Measurements from ENCODE around the gene DYNC2LI1.

Gene DYNC2LI1

GRCh38 chr2:43764086-43764705 lies 9.6 kb upstream of the DYNC2LI1 start:
- Histone ChIP-seq H3K27me3 (ENCODE audit: insufficient read depth, low read length) (no peaks in the 10 kb centered on the region), H3K4me1 (ENCODE audit: insufficient read depth, low read length) (no peaks in the 10 kb centered on the region), H3K9me3 (ENCODE audit: insufficient read depth, low read depth, low read length) (no peaks in the 10 kb centered on the region), H3K36me3 (ENCODE audit: insufficient read depth, low read length) (no peaks in the 10 kb centered on the region), H3K27ac (ENCODE audit: low read depth, low read length) (no peak overlapping the region), H3K4me3 (ENCODE audit: low read length) (no peak overlapping the region), H3K9ac (ENCODE audit: low read depth, low read length) (no peak overlapping the region)
- 87% methylated on average over 1 of the region's 1 CpG for WGBS

DNA sequence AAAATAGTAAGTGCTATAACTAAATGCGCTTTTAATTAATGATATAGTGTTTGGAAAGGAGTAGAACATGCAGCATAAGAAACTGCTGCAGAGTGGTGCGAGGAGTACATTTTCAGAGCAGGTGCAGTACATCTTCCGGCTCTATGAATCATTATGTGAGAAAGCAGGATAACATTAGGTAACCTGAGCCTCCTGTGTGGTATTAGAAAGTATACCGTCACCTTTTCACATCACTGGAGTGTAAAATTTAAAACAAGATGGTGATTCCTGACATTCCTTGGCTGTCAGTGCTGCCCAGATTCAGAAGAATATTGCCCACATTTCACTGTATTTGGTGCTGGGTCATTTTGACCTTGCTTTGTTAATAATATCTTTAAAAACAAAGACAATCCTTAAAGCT lies 7.8 kb upstream of the DYNC2LI1 start:
- Histone ChIP-seq H3K27ac (ENCODE audit: low read depth, low read length) (no peak overlapping the region), H3K36me3 (ENCODE audit: insufficient read depth, low read length) (no peaks in the 10 kb centered on the region), H3K27me3 (ENCODE audit: insufficient read depth, low read length) (no peaks in the 10 kb centered on the region), H3K4me1 (ENCODE audit: insufficient read depth, low read length) (no peaks in the 10 kb centered on the region), H3K9ac (ENCODE audit: low read depth, low read length) (no peak overlapping the region), H3K9me3 (ENCODE audit: insufficient read depth, low read depth, low read length) (no peaks in the 10 kb centered on the region), H3K4me3 (ENCODE audit: low read length) (no peak overlapping the region)
- WGBS, result 92% methylated on average over 4 of the region's 4 CpGs

GRCh38 chr2:43774617-43775016 lies 778 bp downstream of the DYNC2LI1 start:
- Histone ChIP-seq H3K9me3 (ENCODE audit: insufficient read depth, low read depth, low read length) (no peaks in the 10 kb centered on the region), H3K27ac (ENCODE audit: low read depth, low read length) (no peak overlapping the region), H3K36me3 (ENCODE audit: insufficient read depth, low read length) (no peaks in the 10 kb centered on the region), H3K27me3 (ENCODE audit: insufficient read depth, low read length) (no peaks in the 10 kb centered on the region), H3K4me3 (ENCODE audit: low read length) (peak overlapping the region; percentile 88), H3K4me1 (ENCODE audit: insufficient read depth, low read length) (no peaks in the 10 kb centered on the region), H3K9ac (ENCODE audit: low read depth, low read length) (peak overlapping the region; percentile 64; the same call in 1 of the 2 replicates)
- 57% methylated on average over 7 of the region's 7 CpGs for WGBS

- WGBS, result 89% methylated on average over 1 of the region's 1 CpG
- Histone ChIP-seq H3K9ac (ENCODE audit: low read depth, low read length) (no peak overlapping the region), H3K4me1 (ENCODE audit: insufficient read depth, low read length) (no peaks in the 10 kb centered on the region), H3K27me3 (ENCODE audit: insufficient read depth, low read length) (no peaks in the 10 kb centered on the region), H3K27ac (ENCODE audit: low read depth, low read length) (no peak overlapping the region), H3K4me3 (ENCODE audit: low read length) (no peak overlapping the region), H3K36me3 (ENCODE audit: insufficient read depth, low read length) (no peaks in the 10 kb centered on the region), H3K9me3 (ENCODE audit: insufficient read depth, low read depth, low read length) (no peaks in the 10 kb centered on the region)
Observed at GRCh38 chr2:43776324-43776723, 2.5 kb downstream of the DYNC2LI1 start.

- no peak overlapping the region for H3K27ac ChIP-seq (ENCODE audit: low read depth, low read length)
- H3K4me1 ChIP-seq (ENCODE audit: insufficient read depth, low read length), result no peaks in the 10 kb centered on the region
- no peaks in the 10 kb centered on the region for H3K36me3 ChIP-seq (ENCODE audit: insufficient read depth, low read length)
- H3K9ac ChIP-seq (ENCODE audit: low read depth, low read length), result no peak overlapping the region
- no peaks in the 10 kb centered on the region for H3K27me3 ChIP-seq (ENCODE audit: insufficient read depth, low read length)
- no peak overlapping the region for H3K4me3 ChIP-seq (ENCODE audit: low read length)
- WGBS, result 95% methylated on average over 7 of the region's 8 CpGs
- H3K9me3 ChIP-seq (ENCODE audit: insufficient read depth, low read depth, low read length), result no peaks in the 10 kb centered on the region
Observed at GRCh38 chr2:43777306-43777926, 3.6 kb downstream of the DYNC2LI1 start.

GRCh38 chr2:43778233-43778632 lies 4.4 kb downstream of the DYNC2LI1 start:
- H3K4me3 ChIP-seq (ENCODE audit: low read length), result no peak overlapping the region
- 95% methylated on average over 8 of the region's 8 CpGs for WGBS
- no peak overlapping the region for H3K27ac ChIP-seq (ENCODE audit: low read depth, low read length)
- H3K9ac ChIP-seq (ENCODE audit: low read depth, low read length), result no peak overlapping the region
- no peaks in the 10 kb centered on the region for H3K9me3 ChIP-seq (ENCODE audit: insufficient read depth, low read depth, low read length)
- H3K36me3 ChIP-seq (ENCODE audit: insufficient read depth, low read length), result no peaks in the 10 kb centered on the region
- no peaks in the 10 kb centered on the region for H3K4me1 ChIP-seq (ENCODE audit: insufficient read depth, low read length)
- H3K27me3 ChIP-seq (ENCODE audit: insufficient read depth, low read length), result no peaks in the 10 kb centered on the region

- Histone ChIP-seq H3K9ac (ENCODE audit: low read depth, low read length) (no peak overlapping the region), H3K27ac (ENCODE audit: low read depth, low read length) (no peak overlapping the region), H3K4me1 (ENCODE audit: insufficient read depth, low read length) (no peaks in the 10 kb centered on the region), H3K4me3 (ENCODE audit: low read length) (no peak overlapping the region), H3K9me3 (ENCODE audit: insufficient read depth, low read depth, low read length) (no peaks in the 10 kb centered on the region), H3K27me3 (ENCODE audit: insufficient read depth, low read length) (no peaks in the 10 kb centered on the region), H3K36me3 (ENCODE audit: insufficient read depth, low read length) (no peaks in the 10 kb centered on the region)
Observed at GRCh38 chr2:43787895-43788294, 14.1 kb downstream of the DYNC2LI1 start.

- Histone ChIP-seq H3K4me1 (ENCODE audit: insufficient read depth, low read length) (no peaks in the 10 kb centered on the region), H3K4me3 (ENCODE audit: low read length) (no peak overlapping the region), H3K27ac (ENCODE audit: low read depth, low read length) (no peak overlapping the region), H3K9me3 (ENCODE audit: insufficient read depth, low read depth, low read length) (no peaks in the 10 kb centered on the region), H3K27me3 (ENCODE audit: insufficient read depth, low read length) (no peaks in the 10 kb centered on the region), H3K36me3 (ENCODE audit: insufficient read depth, low read length) (no peaks in the 10 kb centered on the region), H3K9ac (ENCODE audit: low read depth, low read length) (no peak overlapping the region)
- WGBS, result 93% methylated on average over 1 of the region's 1 CpG
Observed at GRCh38 chr2:43788646-43789045, 14.8 kb downstream of the DYNC2LI1 start.

GRCh38 chr2:43790147-43790546 lies 16.3 kb downstream of the DYNC2LI1 start:
- Histone ChIP-seq H3K36me3 (ENCODE audit: insufficient read depth, low read length) (no peaks in the 10 kb centered on the region), H3K4me1 (ENCODE audit: insufficient read depth, low read length) (no peaks in the 10 kb centered on the region), H3K4me3 (ENCODE audit: low read length) (no peak overlapping the region), H3K9me3 (ENCODE audit: insufficient read depth, low read depth, low read length) (no peaks in the 10 kb centered on the region), H3K9ac (ENCODE audit: low read depth, low read length) (no peak overlapping the region), H3K27me3 (ENCODE audit: insufficient read depth, low read length) (no peaks in the 10 kb centered on the region), H3K27ac (ENCODE audit: low read depth, low read length) (no peak overlapping the region)
- WGBS, result 97% methylated on average over 4 of the region's 5 CpGs

DNA sequence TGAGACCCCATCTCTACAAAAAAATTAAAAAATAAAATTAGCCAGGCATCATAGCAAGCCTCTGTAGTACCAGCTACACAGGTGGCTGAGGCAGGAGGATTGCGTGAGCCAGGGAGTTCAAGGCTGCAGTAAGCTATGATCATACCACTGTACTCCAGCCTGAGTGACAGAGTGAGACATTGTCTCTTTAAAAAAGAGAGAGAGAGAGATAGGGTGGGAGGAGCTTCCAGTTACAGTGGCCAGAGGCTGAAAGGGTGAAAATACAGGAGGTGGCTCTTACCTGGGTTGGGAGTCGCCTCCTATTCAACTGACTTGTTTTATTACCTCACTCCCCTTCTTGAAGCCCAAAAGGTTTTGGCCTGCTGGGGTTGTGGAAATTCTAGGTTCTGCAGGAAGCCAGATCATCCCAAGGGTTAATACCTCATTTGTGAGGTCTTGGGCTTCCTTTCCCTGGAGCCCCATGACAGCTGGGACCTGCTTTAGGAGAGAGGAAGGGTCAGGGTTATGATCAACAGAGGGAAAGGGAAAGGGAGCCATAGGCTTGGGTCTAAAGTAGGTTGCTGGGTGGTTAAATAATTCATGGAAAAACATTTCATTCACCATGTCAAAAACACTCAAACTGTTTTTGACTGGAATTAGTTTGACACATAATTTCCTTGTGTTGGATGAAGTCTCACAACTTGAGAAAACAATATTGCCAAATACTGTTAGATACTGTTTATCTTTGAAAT lies 17.4 kb downstream of the DYNC2LI1 start:
- no peaks in the 10 kb centered on the region for H3K9me3 ChIP-seq (ENCODE audit: insufficient read depth, low read depth, low read length)
- H3K9ac ChIP-seq (ENCODE audit: low read depth, low read length), result no peak overlapping the region
- H3K4me3 ChIP-seq (ENCODE audit: low read length), result no peak overlapping the region
- no peaks in the 10 kb centered on the region for H3K4me1 ChIP-seq (ENCODE audit: insufficient read depth, low read length)
- no peaks in the 10 kb centered on the region for H3K36me3 ChIP-seq (ENCODE audit: insufficient read depth, low read length)
- H3K27me3 ChIP-seq (ENCODE audit: insufficient read depth, low read length), result no peaks in the 10 kb centered on the region
- H3K27ac ChIP-seq (ENCODE audit: low read depth, low read length), result no peak overlapping the region
- 96% methylated on average over 1 of the region's 2 CpGs for WGBS

GRCh38 chr2:43792653-43793052 lies 18.8 kb downstream of the DYNC2LI1 start:
- WGBS, result 92% methylated on average over 2 of the region's 3 CpGs
- Histone ChIP-seq H3K4me1 (ENCODE audit: insufficient read depth, low read length) (no peaks in the 10 kb centered on the region), H3K4me3 (ENCODE audit: low read length) (no peak overlapping the region), H3K36me3 (ENCODE audit: insufficient read depth, low read length) (no peaks in the 10 kb centered on the region), H3K9ac (ENCODE audit: low read depth, low read length) (no peak overlapping the region), H3K27ac (ENCODE audit: low read depth, low read length) (no peak overlapping the region), H3K27me3 (ENCODE audit: insufficient read depth, low read length) (no peaks in the 10 kb centered on the region), H3K9me3 (ENCODE audit: insufficient read depth, low read depth, low read length) (no peaks in the 10 kb centered on the region)
